HEK293 (cell line): Measurements from ENCODE around the gene EID3.

ENCODE experiments used
- CTCF ChIA-PET: fragments of 350-600 bp; formaldehyde crosslinking; extraction: SDS; loops from one replicate; lab custom pipeline; 2021; ENCODE audit warnings: antibody characterized with exemption; lab: Yijun Ruan, JAX
- POLR2A ChIA-PET: fragments of 300-600 bp; formaldehyde crosslinking; extraction: SDS; loops from one replicate; lab custom pipeline; 2020; ENCODE audit warnings: antibody characterized with exemption, inconsistent platforms; lab: Yijun Ruan, JAX
- H3K27ac ChIP-seq: fragments of 200-500 bp; sonication (Bioruptor generic); 2 replicates; pipeline ENCODE4 v1.5.1; 2014; ENCODE audit warnings: low read depth, low read length, control low read depth, inconsistent platforms; ENCODE audit errors: extremely low read depth
- H3K36me3 ChIP-seq, 2 experiments: fragments of 200-500 bp in 1 of 2; sonication (Bioruptor generic) in 1 of 2; 1 replicate in 1 of 2; 2 replicates in 1 of 2; pipeline ENCODE4 v1.5.1; 2014 to 2017; ENCODE audit warnings: inconsistent platforms in 2 of 2, low read length in 2 of 2; ENCODE audit not compliant: control insufficient read depth in 2 of 2, insufficient read depth in 1 of 2
- H3K4me1 ChIP-seq: fragments of 200-500 bp; sonication (Bioruptor generic); 2 replicates; pipeline ENCODE4 v1.5.1; 2014; ENCODE audit warnings: mild to moderate bottlenecking, low read length, inconsistent platforms; ENCODE audit not compliant: control insufficient read depth, insufficient read depth
- H3K4me3 ChIP-seq: 2 replicates; pipeline ENCODE4 v1.5.1; 2011; ENCODE audit warnings: low read depth, mild to moderate bottlenecking, control low read depth, low read length, moderate library complexity
- H3K9me3 ChIP-seq: fragments of 200-500 bp; sonication (Bioruptor generic); 2 replicates; pipeline ENCODE4 v1.5.1; 2014; ENCODE audit warnings: low read depth, low read length, inconsistent platforms; ENCODE audit not compliant: control insufficient read depth, insufficient read depth
- BCL11A ChIP-seq: fragments of 450-650 bp; formaldehyde crosslinking; IDR thresholded peaks from 2 replicates; pipeline ENCODE4 v1.5.1; 2016; ENCODE audit warnings: low read depth, missing biosample characterization, missing genetic modification characterization
- INSM2 ChIP-seq: fragments of 450-650 bp; formaldehyde crosslinking; IDR thresholded peaks from 2 replicates; pipeline ENCODE4 v1.5.1; 2016; ENCODE audit warnings: missing biosample characterization, missing genetic modification characterization
- KLF1 ChIP-seq: fragments of 450-650 bp; formaldehyde crosslinking; IDR thresholded peaks from 2 replicates; pipeline ENCODE4 v1.5.1; 2016; ENCODE audit warnings: missing biosample characterization, missing genetic modification characterization
- KLF8 ChIP-seq: fragments of 450-650 bp; formaldehyde crosslinking; IDR thresholded peaks from 2 replicates; pipeline ENCODE4 v1.5.1; 2016; ENCODE audit warnings: missing biosample characterization, missing genetic modification characterization
- PRDM6 ChIP-seq: fragments of 450-650 bp; formaldehyde crosslinking; IDR thresholded peaks from 2 replicates; pipeline ENCODE4 v1.5.1; 2017; ENCODE audit warnings: missing biosample characterization, missing genetic modification characterization
- YY1 ChIP-seq: fragments of 450-650 bp; formaldehyde crosslinking; IDR thresholded peaks from 2 replicates; pipeline ENCODE4 v1.5.1; 2018; ENCODE audit warnings: missing biosample characterization, missing genetic modification characterization
- ZBTB49 ChIP-seq: fragments of 450-650 bp; formaldehyde crosslinking; IDR thresholded peaks from 2 replicates; pipeline ENCODE4 v1.5.1; 2016; ENCODE audit warnings: missing biosample characterization, missing genetic modification characterization, low read depth
- ZFP69B ChIP-seq: fragments of 450-650 bp; formaldehyde crosslinking; IDR thresholded peaks from 2 replicates; pipeline ENCODE4 v1.5.1; 2016; ENCODE audit warnings: missing biosample characterization, missing genetic modification characterization
- ZNF24 ChIP-seq: fragments of 450-650 bp; formaldehyde crosslinking; IDR thresholded peaks from 2 replicates; pipeline ENCODE4 v1.5.1; 2016; ENCODE audit warnings: missing biosample characterization, missing genetic modification characterization
- ZNF248 ChIP-seq: fragments of 450-650 bp; formaldehyde crosslinking; IDR thresholded peaks from 2 replicates; pipeline ENCODE4 v1.5.1; 2017; ENCODE audit warnings: missing biosample characterization, missing genetic modification characterization
- ZNF366 ChIP-seq: fragments of 450-650 bp; formaldehyde crosslinking; conservative IDR thresholded peaks from 2 replicates; pipeline ENCODE4 v1.5.1; 2016; ENCODE audit warnings: missing biosample characterization, missing genetic modification characterization
- ZNF488 ChIP-seq: fragments of 450-650 bp; formaldehyde crosslinking; IDR thresholded peaks from 2 replicates; pipeline ENCODE4 v1.5.1; 2016; ENCODE audit warnings: missing biosample characterization, missing genetic modification characterization
- ZNF580 ChIP-seq: fragments of 450-650 bp; formaldehyde crosslinking; IDR thresholded peaks from 2 replicates; pipeline ENCODE4 v1.5.1; 2016; ENCODE audit warnings: missing biosample characterization, missing genetic modification characterization
- ZNF626 ChIP-seq: fragments of 450-650 bp; sonication (Bioruptor Pico); formaldehyde crosslinking; IDR thresholded peaks from 2 replicates; pipeline ENCODE4 v1.5.1; 2018; ENCODE audit warnings: missing biosample characterization, missing genetic modification characterization, inconsistent platforms
- ZNF629 ChIP-seq: fragments of 450-650 bp; formaldehyde crosslinking; IDR thresholded peaks from 2 replicates; pipeline ENCODE4 v1.5.1; 2017; ENCODE audit warnings: missing biosample characterization, missing genetic modification characterization
- ZNF707 ChIP-seq: fragments of 450-650 bp; formaldehyde crosslinking; IDR thresholded peaks from 2 replicates; pipeline ENCODE4 v1.5.1; 2016; ENCODE audit warnings: missing biosample characterization, missing genetic modification characterization
- ZSCAN18 ChIP-seq: fragments of 450-650 bp; formaldehyde crosslinking; IDR thresholded peaks from 2 replicates; pipeline ENCODE4 v1.5.1; 2016; ENCODE audit warnings: missing biosample characterization, missing genetic modification characterization

Gene EID3

GRCh38 chr12:104273503-104273902, 30.0 kb upstream of the EID3 start:
- POLR2A ChIA-PET = no interaction called here
- no peak overlapping the region for H3K27ac ChIP-seq
- CTCF ChIA-PET = interaction anchor here (1.0 kb wide), 1 partner anchor 31 kb away, joined by 4 read pairs; no protein-coding TSS in a partner anchor
- H3K36me3 ChIP-seq = no peaks in the 10 kb centered on the region
- H3K4me3 ChIP-seq = no peak overlapping the region
- TF ChIP-seq KLF8 (tag by site-specific recombination) (no peak), ZNF24 (tag by site-specific recombination) (no peak), KLF1 (no peak), ZNF248 (tag by site-specific recombination) (no peak), YY1 (tag by site-specific recombination) (no peak), ZNF707 (tag by site-specific recombination) (no peak), ZNF366 (tag by site-specific recombination) (no peak), ZNF626 (tag by site-specific recombination) (no peak), ZBTB49 (tag by site-specific recombination) (no peak)
- TF ChIP-seq, all 188 proteins: peak for 0
- H3K9me3 ChIP-seq = no peaks in the 10 kb centered on the region
- no peaks in the 10 kb centered on the region for H3K4me1 ChIP-seq

GRCh38 chr12:104274811-104275210, 28.7 kb upstream of the EID3 start:
- Histone ChIP-seq H3K4me3 (no peak overlapping the region), H3K27ac (no peak overlapping the region), H3K4me1 (no peaks in the 10 kb centered on the region)
- CTCF ChIA-PET = interaction anchor here (0.6 kb wide), 1 partner anchor 106 kb away, joined by 3 read pairs; no protein-coding TSS in a partner anchor
- TF ChIP-seq ZNF488 (tag by site-specific recombination) (no peak), ZFP69B (tag by site-specific recombination) (no peak), BCL11A (no peak)
- TF ChIP-seq, all 188 proteins: peak for 0
- Histone ChIP-seq H3K9me3 (no peaks in the 10 kb centered on the region), H3K36me3 (no peaks in the 10 kb centered on the region)
- POLR2A ChIA-PET = interaction anchor here (1.2 kb wide), 1 partner anchor 12 kb away, joined by 5 read pairs; no protein-coding TSS in a partner anchor

- 0 out of 2 replicates have a peak, but pooled peaks have one; percentile 15 for TF ChIP-seq ZNF629
- no peak for TF ChIP-seq ZSCAN18 (tag by site-specific recombination)
- peak; percentile 19; the same call in 1 of the 2 replicates for TF ChIP-seq PRDM6 (tag by site-specific recombination)
- TF ChIP-seq INSM2 (tag by site-specific recombination) = no peak
- TF ChIP-seq ZNF580 (tag by site-specific recombination) = 0 out of 2 replicates have a peak, but pooled peaks have one; percentile 7
- ChIA-PET POLR2A (interaction anchor here (1.1 kb wide), 1 partner anchor 11 kb away, joined by 4 read pairs; no protein-coding TSS in a partner anchor), CTCF (interaction anchor here (0.6 kb wide), 1 partner anchor 62 kb away, joined by 4 read pairs; no protein-coding TSS in a partner anchor)
- Histone ChIP-seq H3K27ac (no peak overlapping the region), H3K9me3 (no peaks in the 10 kb centered on the region), H3K4me1 (no peaks in the 10 kb centered on the region), H3K36me3 (no peaks in the 10 kb centered on the region), H3K4me3 (no peak overlapping the region)
Observed at GRCh38 chr12:104275689-104276088, 27.9 kb upstream of the EID3 start.
